Testis (tissue), 3 donors: ENCODE results near the gene FAM193A. TPM values are rescaled to one million over a fixed set of nuclear protein-coding genes. Genes with fewer than 3 reads are reported as not detected.

ENCODE experiments used
- DNase-seq: peaks from one replicate; pipeline ENCODE4 v3.0.0-alpha.2; 2019
- H3K27ac ChIP-seq, 2 donors: fragments of 200-600 bp; sonication (generic); one replicate each; pipeline ENCODE4 v1.5.1; 2019
- H3K27me3 ChIP-seq: fragments of 200-600 bp; sonication (generic); one replicate; pipeline ENCODE4 v1.5.1; 2019
- H3K36me3 ChIP-seq: fragments of 200-600 bp; sonication (generic); one replicate; pipeline ENCODE4 v1.5.1; 2017; ENCODE audit warnings: low read depth; ENCODE audit errors: missing control alignments
- H3K4me1 ChIP-seq: fragments of 200-600 bp; sonication (generic); one replicate; pipeline ENCODE4 v1.5.1; 2019
- H3K4me3 ChIP-seq, 2 donors: fragments of 200-600 bp; sonication (generic); one replicate each; pipeline ENCODE4 v1.5.1; 2017 to 2019
- H3K9me3 ChIP-seq: fragments of 200-600 bp; sonication (generic); one replicate; pipeline ENCODE4 v1.5.1; 2017
- POLR2A ChIP-seq: fragments of 450-650 bp; IDR thresholded peaks from one replicate; pipeline ENCODE4 v1.6.1; 2017; ENCODE audit warnings: antibody characterized with exemption, mild to moderate bottlenecking, moderate library complexity
- WGBS, 2 donors: methylation state at CpG; one replicate each; pipeline ENCODE4 v1.1.5; 2018; 5-methylcytosine and 5-hydroxymethylcytosine counted together
- intact Hi-C: fragments of 100-400 bp; cut with DNase I; formaldehyde crosslinking; loops from one replicate; pipeline ENCODE4 v1.15.1; 2023; ENCODE audit warnings: low total_unique reads
- polyA plus RNA-seq: library from polyadenylated mRNA; stranded (reverse); fragments of 350-450 nt; fragmentation: Illumina TruSeq; extraction: RNeasy Lipid Tissue Mini Kit (QIAGEN cat#74804); gene quantifications from one replicate; pipeline ENCODE4 v1.2.3, GENCODE V29; 2014; ENCODE audit warnings: low read depth, low replicate concordance; ENCODE audit not compliant: insufficient read depth
- total RNA-seq, 2 donors: library from RNA; depleted of rRNA; stranded (reverse); fragments of >200 nt; gene quantifications; one replicate each; pipeline ENCODE4 v1.2.3, GENCODE V29; 2016
- TF ChIP-seq, protein P1 (sequence below), 3 experiments: fragments of 450-650 bp in 2 of 3; fragments of 200-600 bp in 1 of 3; sonication (generic) in 1 of 3; IDR thresholded peaks; one replicate each; pipeline ENCODE4 v1.5.1; 2016 to 2019; ENCODE audit warnings: antibody characterized with exemption in 3 of 3, mild to moderate bottlenecking in 2 of 3, moderate library complexity in 1 of 3

Gene FAM193A
- total and polyA plus RNA-seq, 3 donors from 2014 or later: 50.4 to 92.4 (median 78.7) TPM

- Histone ChIP-seq H3K27me3 (no peaks in the 10 kb centered on the region), H3K9me3 (no peaks in the 10 kb centered on the region), H3K36me3 (no peaks in the 10 kb centered on the region), H3K4me1 (peaks cover 14% of the 10 kb centered on the region), H3K27ac (no peak overlapping the region), H3K4me3 (no peak overlapping the region)
- no peak for DNase-seq
- TF ChIP-seq, protein P1, sequence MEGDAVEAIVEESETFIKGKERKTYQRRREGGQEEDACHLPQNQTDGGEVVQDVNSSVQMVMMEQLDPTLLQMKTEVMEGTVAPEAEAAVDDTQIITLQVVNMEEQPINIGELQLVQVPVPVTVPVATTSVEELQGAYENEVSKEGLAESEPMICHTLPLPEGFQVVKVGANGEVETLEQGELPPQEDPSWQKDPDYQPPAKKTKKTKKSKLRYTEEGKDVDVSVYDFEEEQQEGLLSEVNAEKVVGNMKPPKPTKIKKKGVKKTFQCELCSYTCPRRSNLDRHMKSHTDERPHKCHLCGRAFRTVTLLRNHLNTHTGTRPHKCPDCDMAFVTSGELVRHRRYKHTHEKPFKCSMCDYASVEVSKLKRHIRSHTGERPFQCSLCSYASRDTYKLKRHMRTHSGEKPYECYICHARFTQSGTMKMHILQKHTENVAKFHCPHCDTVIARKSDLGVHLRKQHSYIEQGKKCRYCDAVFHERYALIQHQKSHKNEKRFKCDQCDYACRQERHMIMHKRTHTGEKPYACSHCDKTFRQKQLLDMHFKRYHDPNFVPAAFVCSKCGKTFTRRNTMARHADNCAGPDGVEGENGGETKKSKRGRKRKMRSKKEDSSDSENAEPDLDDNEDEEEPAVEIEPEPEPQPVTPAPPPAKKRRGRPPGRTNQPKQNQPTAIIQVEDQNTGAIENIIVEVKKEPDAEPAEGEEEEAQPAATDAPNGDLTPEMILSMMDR (IDR thresholded peaks at IDR 0.05): no peak
- no peak for TF ChIP-seq POLR2A
- intact Hi-C loops: no loop called here
- WGBS, 2 donors: 84 to 93% methylated on average over 7 of the region's 7 CpGs
Observed at GRCh38 chr4:2621419-2621818, 85.0 kb downstream of the FAM193A start.

- Histone ChIP-seq H3K27me3 (no peaks in the 10 kb centered on the region), H3K9me3 (no peaks in the 10 kb centered on the region), H3K27ac (no peak overlapping the region), H3K36me3 (no peaks in the 10 kb centered on the region), H3K4me1 (peaks cover 14% of the 10 kb centered on the region), H3K4me3 (no peak overlapping the region)
- no peak for TF ChIP-seq POLR2A
- TF ChIP-seq, protein P1 (IDR thresholded peaks at IDR 0.05): no peak
- WGBS, 2 donors: 89 to 95% methylated on average over 5 to 6 of the region's 6 CpGs
- no peak for DNase-seq
- intact Hi-C loops: no loop called here
Observed at GRCh38 chr4:2623442-2623841, 87.0 kb downstream of the FAM193A start.

- no peak for TF ChIP-seq POLR2A
- TF ChIP-seq, protein P1 (IDR thresholded peaks at IDR 0.05): no peak
- Histone ChIP-seq H3K36me3 (no peaks in the 10 kb centered on the region), H3K9me3 (no peaks in the 10 kb centered on the region), H3K27ac (peak overlapping the region in 1 of 2 donors; percentile 38), H3K4me1 (peaks cover 14% of the 10 kb centered on the region), H3K4me3 (no peak overlapping the region), H3K27me3 (no peaks in the 10 kb centered on the region)
- WGBS, 2 donors: 45 to 51% methylated on average over 22 of the region's 22 CpGs
- DNase-seq: peak; percentile 73
- intact Hi-C loops: no loop called here
Observed at GRCh38 chr4:2624782-2625530, 88.5 kb downstream of the FAM193A start.

GRCh38 chr4:2626231-2626630 lies 89.8 kb downstream of the FAM193A start:
- no peaks in the 10 kb centered on the region for H3K27me3 ChIP-seq
- H3K36me3 ChIP-seq: no peaks in the 10 kb centered on the region
- WGBS, 2 donors: 84 to 89% methylated on average over 7 to 10 of the region's 10 CpGs
- no peak overlapping the region for H3K4me3 ChIP-seq
- intact Hi-C loops: no loop called here
- no peak overlapping the region for H3K27ac ChIP-seq
- DNase-seq: no peak
- H3K9me3 ChIP-seq: no peaks in the 10 kb centered on the region
- H3K4me1 ChIP-seq: peaks cover 14% of the 10 kb centered on the region
- TF ChIP-seq, protein P1 (IDR thresholded peaks at IDR 0.05): no peak
- TF ChIP-seq POLR2A: no peak
